ENCODE results near the gene CHMP2A.
"Not testable (repeated sequence)": the region's sequence is repeated elsewhere in the genome, so short reads cannot be mapped to it uniquely, and the experiment has no call there.

The CHMP2A gene

GRCh38 chr19:58513213-58513693 is 41.7 kb downstream of the CHMP2A start:
- no peak for DNase-seq (ENCODE audit: low spot score)
- TF ChIP-seq, protein P1, sequence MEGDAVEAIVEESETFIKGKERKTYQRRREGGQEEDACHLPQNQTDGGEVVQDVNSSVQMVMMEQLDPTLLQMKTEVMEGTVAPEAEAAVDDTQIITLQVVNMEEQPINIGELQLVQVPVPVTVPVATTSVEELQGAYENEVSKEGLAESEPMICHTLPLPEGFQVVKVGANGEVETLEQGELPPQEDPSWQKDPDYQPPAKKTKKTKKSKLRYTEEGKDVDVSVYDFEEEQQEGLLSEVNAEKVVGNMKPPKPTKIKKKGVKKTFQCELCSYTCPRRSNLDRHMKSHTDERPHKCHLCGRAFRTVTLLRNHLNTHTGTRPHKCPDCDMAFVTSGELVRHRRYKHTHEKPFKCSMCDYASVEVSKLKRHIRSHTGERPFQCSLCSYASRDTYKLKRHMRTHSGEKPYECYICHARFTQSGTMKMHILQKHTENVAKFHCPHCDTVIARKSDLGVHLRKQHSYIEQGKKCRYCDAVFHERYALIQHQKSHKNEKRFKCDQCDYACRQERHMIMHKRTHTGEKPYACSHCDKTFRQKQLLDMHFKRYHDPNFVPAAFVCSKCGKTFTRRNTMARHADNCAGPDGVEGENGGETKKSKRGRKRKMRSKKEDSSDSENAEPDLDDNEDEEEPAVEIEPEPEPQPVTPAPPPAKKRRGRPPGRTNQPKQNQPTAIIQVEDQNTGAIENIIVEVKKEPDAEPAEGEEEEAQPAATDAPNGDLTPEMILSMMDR (IDR thresholded peaks at IDR 0.05; ENCODE audit: extremely low read depth, missing control alignments): no peak

DNA sequence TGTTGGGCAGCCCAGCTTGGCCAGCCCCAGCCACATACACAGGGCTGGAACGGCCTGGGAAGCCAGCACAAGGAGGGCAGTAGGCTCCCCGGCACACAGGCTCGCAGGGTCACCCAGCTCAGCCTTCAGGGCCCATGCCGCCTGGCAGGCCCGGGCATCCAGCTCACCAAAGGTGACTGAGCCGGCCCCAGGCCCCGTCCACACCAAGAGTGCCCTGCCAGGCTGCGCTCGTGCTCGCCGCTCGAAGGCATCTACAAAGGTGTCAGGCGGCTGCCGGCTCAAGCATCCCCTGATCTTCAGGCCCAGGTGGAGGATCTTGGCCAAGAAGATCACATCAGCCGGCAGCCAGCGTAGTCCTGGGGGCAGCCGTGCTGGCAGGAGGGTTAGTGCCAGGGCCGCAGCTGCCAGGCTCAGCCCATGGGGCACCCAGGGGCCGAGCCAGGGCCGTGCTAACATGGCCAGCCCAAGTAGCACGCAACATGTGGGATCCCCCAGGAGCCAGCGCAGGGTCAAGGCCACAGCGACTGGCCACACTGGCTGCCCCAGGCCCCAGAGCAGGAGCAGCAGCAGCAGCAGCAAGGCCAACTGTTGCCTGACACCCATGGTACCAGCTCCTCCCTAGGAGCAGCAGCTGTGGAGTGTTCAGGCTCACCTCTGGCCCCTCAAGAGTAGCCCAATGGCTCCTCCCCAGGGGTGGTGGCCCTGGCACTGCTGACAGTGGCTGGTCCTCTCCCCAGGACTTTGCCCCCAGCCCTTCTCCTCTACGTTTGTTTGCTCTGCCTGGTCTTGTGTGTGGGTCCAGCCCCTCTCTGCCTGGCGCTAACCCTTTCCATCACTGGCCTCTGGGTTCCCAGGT is 43.3 kb downstream of the CHMP2A start, which contains the start of gene SLC27A5:
TSS of gene SLC27A5 (minus strand) at position 640 of the 856 bp plus-strand sequence. CDS start at position 603, 37 bp downstream.
- TF ChIP-seq, protein P1 (IDR thresholded peaks at IDR 0.05; ENCODE audit: extremely low read depth, missing control alignments): no peak
- no peak for DNase-seq (ENCODE audit: low spot score)

- no peak for DNase-seq (ENCODE audit: low spot score)
- TF ChIP-seq, protein P1 (IDR thresholded peaks at IDR 0.05; ENCODE audit: extremely low read depth, missing control alignments): no peak
These were observed 44.6 kb downstream of the CHMP2A start for GRCh38 chr19:58510084-58510862.

DNA sequence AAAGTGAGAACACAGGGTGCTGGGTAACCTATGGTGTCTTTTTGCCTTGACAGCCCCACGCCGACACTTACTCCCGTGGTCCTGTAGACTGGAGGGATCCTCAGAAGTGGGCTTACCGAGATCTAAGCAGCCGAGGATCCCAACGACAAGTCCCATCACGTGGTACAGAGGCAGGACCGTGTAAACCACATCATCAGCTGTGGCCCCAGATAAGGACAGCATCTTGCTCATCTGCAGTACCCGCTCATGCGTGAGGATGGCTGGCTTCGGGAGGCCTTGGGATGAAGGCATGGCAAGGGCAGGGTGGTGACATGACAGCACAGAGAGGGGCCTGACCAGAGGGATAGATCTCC is 45.2 kb downstream of the CHMP2A start:
- TF ChIP-seq, protein P1 (IDR thresholded peaks at IDR 0.05; ENCODE audit: extremely low read depth, missing control alignments): no peak
- no peak for DNase-seq (ENCODE audit: low spot score)

- DNase-seq (ENCODE audit: low spot score): not testable (repeated sequence)
These were observed 47.2 kb downstream of the CHMP2A start for GRCh38 chr19:58507602-58508223.

All from GM20000 (cell line).